DMS153 treated with DMSO at 0.1 percent for 48 hours (cell line): ENCODE data around the gene CCDC83.
"Not testable (repeated sequence)": the region's sequence is repeated elsewhere in the genome, so short reads cannot be mapped to it uniquely, and the experiment has no call there.

Experiments used
- DNase-seq: peaks from one replicate; lab custom pipeline; 2025; ENCODE audit not compliant: unreplicated experiment; lab: John Stamatoyannopoulos, UW

Gene CCDC83

DNA sequence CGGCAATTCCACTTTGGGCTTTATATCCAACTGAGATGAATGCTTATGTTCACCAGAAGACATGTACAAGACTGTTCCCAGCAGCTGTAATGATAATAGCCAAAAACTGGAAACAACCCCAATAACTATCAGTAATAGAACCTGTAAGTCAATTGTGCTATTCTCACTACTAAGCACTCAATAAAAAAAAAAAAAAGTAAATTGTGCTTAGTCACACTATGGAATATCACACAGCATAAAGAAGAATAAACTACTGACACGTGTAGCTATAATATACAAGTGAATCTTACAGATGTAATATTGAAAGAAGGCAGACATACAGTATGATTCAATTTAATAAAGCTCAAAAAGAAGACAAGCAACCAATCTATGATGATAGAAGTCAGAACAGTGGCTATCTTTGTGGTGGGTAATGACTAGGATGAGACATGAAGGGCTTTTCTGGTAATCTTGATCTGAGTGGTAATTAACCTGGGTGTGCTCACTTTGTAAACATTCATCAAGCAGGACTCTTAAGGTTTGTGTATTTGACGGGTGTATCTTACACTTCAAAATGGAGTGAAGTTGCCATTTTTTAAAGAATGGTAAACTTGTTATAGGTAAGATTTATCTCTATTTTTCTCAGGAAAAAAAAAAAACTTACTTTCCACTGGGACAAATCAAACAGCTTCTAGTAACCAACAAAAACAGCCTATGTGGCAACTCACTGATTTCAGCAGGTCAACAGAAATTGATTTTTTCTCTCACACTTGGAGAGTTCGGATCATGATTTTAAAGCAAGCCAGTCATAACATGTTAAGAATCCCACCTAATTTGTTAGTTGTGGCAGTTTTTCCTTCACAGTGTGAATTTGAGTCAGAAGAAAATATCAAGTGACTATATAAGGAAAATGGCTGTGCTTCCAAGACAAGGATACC is 84.2 kb downstream of the CCDC83 start:
- DNase-seq, result no peak

DNA sequence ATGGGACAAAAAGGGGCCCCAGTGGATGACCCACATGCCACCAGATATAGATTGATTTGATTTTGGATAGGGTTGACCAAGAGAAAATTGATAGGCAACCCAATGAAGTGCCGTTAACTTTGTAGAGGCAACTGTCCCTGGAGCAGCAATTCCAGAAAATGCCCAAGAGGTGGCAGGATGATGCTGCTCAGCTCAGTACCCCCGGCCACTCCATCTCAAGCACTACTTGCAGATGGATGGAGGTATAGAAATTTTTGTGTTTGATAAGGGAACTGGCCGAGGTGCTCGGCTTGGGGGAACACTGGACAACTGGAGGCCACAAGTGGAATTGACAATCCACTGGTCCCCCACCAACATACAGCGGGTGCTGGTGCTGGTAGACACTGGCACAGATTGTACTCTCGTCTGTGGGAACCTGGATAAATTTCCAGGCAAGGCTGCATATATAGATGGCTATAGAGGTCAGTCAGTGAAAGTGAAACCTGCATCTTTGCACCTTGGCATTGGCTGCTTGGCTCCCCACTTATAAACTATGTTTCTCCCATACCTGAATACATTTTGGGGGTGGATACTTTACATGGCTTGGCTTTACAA is 86.3 kb downstream of the CCDC83 start:
- DNase-seq, result no peak

DNA sequence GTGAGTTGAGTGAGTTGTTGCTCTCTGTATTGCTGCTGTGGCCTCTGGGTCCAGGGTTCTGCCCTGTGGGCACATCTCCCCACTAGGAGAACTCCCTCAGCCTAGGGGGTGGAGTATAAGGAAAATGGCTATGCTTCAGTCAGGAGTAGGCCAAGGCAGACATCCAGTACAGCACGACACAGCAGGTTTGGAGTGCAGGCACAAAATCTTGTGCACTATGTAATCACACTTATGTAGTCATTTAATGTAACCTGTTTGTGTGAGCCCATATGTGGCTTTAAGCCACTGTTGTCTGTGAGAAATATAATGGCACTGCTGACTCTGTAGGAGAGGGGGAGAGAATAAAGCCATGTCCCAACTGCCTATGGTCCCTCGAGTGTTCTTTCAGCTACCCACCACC is 90.1 kb downstream of the CCDC83 start:
- no peak for DNase-seq

DNA sequence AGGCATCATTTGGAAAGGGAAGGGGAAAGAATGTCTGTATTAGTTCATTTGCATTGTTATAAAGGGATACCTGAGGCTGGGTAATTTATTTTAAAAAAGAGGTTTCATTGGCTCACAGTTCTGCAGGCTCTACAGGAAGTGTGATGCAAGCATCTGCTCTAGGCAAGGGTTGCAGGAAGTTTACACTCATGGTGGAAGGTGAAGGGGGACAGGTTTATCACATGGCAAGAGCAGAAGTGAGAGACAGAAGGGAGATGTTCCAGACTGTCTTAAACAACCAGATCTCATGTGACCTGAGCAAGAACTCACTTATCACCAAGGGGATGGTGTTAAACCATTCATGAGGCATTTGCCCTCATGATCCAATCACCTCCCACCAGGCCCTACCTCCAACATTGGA is 90.6 kb downstream of the CCDC83 start:
- no peak for DNase-seq

- no peak for DNase-seq
Observed at GRCh38 chr11:85946221-85946620, 91.0 kb downstream of the CCDC83 start.

DNA sequence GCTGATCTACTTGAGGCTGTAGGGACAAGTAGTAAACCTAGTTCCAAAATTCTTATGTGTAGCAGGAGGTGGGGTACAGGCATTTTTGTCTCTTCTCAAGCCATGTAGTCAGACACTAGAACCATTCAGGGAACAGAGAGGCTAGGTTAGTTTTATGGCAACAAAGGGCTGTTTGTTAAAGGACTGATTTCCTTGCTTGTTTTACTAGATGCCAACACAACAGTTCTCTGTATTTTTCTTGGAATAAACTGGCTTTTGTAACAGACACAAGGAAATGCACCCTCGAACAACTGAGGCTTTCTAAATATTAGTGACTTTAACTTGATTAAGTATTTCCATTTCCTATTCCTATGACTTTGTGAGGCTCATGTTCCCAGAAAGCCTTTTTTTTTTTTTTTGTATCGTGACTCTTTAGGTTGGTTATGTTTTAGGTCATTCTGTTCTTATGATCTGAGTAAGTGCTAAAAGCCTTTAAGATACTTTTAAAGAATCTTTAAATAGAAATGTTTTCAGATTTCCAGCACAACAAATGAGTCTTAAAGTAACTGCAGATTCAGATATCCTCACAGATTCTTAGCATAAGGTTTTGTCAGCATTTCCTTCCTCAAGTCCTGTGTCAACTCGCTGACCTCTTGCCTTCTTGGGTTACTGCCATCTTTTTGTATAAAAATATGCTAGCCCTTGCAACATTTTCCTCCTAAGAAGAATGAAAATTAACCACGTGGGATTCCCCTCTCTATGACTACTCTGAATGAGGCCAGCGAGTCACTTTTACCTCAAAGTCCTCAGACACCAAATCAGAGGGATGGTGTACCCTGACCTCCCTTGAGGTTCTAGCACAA is 92.5 kb downstream of the CCDC83 start:
- no peak for DNase-seq

GRCh38 chr11:85948884-85949283 is 93.7 kb downstream of the CCDC83 start:
- DNase-seq, result no peak

- DNase-seq, result no peak
Observed at GRCh38 chr11:85949798-85950197, 94.6 kb downstream of the CCDC83 start.

- DNase-seq, result no peak
Observed at GRCh38 chr11:85950317-85951048, 95.3 kb downstream of the CCDC83 start.

DNA sequence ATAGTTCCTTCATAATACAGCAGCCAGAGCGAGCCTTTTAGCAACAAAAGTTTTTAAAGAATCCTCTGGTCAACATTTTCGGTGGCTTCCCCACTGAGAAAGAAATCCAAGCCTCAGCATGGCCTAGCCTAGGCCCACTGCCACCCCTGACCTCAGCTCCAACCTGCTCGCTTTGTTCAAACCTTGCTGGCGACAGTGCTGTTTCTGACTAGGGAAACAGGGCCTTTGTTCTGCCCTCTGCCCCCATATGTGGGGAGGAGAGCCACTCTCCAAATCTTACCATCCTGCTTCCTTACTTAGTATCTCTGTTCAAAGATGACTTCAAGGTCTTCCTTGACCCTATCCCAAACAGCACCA is 95.8 kb downstream of the CCDC83 start:
- no peak for DNase-seq

DNA sequence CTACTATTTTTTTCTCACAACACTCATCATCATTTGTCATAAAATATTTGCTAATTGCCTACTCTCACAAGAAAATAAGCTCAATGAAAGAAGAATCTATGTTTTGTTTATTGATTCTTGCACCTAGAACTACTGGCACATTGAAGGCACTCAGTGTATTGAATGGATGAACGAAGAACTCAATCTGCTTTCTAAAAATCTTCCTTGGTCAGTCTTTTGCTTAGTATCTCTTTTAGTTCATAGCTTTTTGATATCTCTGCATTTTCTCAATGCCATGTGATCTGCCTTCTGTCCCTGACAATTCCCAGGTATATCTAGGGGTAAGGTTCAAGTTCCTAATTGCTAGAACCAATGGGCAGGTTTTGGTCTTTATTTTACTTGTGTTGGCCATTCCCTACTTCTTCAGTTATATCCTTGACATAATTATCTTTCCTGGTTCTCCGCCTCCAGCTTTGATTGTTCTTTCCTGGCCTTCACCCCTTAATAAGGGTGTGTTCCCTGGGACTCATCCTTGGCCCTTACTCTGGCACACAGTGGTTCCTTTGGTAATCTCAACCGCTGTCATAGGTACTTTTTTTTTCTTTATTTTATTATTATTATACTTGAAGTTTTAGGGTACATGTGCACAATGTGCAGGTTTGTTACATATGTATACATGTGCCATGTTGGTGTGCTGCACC is 96.4 kb downstream of the CCDC83 start:
- DNase-seq, result no peak

DNA sequence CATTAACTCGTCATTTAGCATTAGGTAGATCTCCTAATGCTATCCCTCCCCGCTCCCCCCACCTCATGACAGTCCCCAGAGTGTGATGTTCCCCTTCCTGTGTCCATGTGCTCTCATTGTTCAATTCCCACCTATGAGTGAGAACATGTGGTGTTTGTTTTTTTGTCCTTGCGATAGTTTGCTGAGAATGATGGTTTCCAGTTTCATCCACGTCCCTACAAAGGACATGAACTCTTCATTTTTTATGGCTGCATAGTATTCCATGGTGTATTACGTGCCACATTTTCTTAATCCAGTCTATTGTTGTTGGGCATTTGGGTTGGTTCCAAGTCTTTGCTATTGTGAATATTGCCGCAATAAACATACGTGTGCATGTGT is 96.9 kb downstream of the CCDC83 start:
- DNase-seq, result not testable (repeated sequence)

- no peak for DNase-seq
Observed at GRCh38 chr11:85953491-85954143, 98.4 kb downstream of the CCDC83 start.

DNA sequence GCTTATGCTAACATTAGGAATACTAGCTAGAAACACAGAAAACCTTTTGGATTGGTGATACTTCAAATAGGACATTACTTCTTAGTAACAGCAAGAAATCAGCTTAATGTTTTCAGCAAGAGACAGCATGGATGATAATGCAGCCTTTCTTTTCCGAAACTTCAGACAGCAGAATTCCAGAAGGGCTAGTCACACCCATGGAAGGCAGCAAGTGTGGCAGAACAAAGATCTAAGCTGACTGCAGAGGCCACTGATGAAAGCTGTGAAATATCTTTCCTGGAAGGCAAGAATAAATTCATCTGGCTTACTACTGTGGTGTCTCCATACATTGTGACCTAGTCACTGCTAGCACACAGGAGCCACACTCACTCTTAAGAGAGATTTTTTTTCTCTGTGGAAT is 100.3 kb downstream of the CCDC83 start:
- DNase-seq, result no peak

- no peak for DNase-seq
Observed at GRCh38 chr11:85960678-85961077, 105.5 kb downstream of the CCDC83 start.

DNA sequence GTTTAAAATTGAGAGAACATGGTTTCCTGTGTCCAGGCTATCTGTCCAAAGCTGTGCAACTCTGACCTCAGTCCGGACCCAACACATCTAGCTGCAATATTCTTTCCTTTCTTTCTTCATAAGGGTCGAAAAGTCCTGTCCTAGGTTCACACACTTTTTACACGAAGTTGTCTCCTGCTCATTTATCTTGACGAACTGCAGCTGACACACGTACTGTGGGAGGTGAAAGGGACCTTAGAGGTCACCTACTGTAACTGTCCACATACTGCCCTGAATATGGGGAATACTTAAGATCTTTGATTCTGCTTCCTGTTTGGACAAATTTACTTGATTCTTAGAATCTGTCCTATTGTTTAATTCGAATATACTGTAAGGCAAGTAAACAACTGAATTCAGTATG is 105.9 kb downstream of the CCDC83 start:
- no peak for DNase-seq

- DNase-seq, result no peak
Observed at GRCh38 chr11:85961930-85962363, 106.8 kb downstream of the CCDC83 start.

GRCh38 chr11:85965202-85965601 is 110.0 kb downstream of the CCDC83 start:
- no peak for DNase-seq

DNA sequence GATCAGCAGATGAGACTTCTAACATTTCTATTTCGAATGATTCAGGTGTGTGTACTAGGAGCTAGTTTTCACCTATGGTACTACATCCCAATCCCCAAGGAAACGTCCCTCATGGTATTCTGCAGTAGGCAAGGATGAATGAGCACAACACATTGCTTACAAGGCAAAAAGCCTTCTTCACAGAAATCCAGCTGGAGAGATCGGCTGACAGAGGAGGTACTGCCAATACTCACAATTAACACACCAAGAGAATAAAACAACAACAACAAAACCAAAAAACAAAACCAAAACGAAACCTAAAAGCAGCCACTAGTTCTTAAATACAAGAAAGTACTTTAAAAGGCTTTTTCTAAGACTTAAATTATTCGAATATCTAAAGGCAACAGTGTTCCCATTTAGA is 112.3 kb downstream of the CCDC83 start:
- no peak for DNase-seq
